Caco-2 (cell line): Measurements from ENCODE around the gene MAN1C1. TPM values are rescaled to one million over a fixed set of nuclear protein-coding genes. Genes with fewer than 3 reads are reported as not detected.
A peak's percentile ranks its signal among the peaks of the same experiment; 100 is the strongest.

ENCODE experiments used
- BruUV-seq: library from RNA; stranded (reverse); fragments of 400-500 nt; replicated peaks from 2 replicates; lab custom pipeline; 2021; lab: Mats Ljungman, UMichigan
- CTCF ChIA-PET: fragments of 300-600 bp; sonication (Branson Sonifier 250); formaldehyde crosslinking; loops from one replicate; lab custom pipeline; 2022; ENCODE audit warnings: antibody characterized with exemption; lab: Charles Lee
- POLR2A ChIA-PET: fragments of 300-600 bp; sonication (Branson Sonifier 250); formaldehyde crosslinking; loops from one replicate; lab custom pipeline; 2022; ENCODE audit warnings: antibody characterized with exemption; lab: Charles Lee
- DNase-seq, 2 experiments: peaks; one replicate each; pipeline versions ENCODE4 v3.0.0 to v3.0.0-alpha.2; 2020 to 2022
- H3K27me3 ChIP-seq: replicated peaks from 2 replicates; pipeline ENCODE4 v1.6.0; 2011; ENCODE audit warnings: low read length; ENCODE audit not compliant: control insufficient read depth, insufficient read depth
- H3K36me3 ChIP-seq: 2 replicates; pipeline ENCODE4 v1.5.1; 2011; ENCODE audit warnings: low read length; ENCODE audit not compliant: control insufficient read depth, insufficient read depth
- H3K4me1 ChIP-seq: fragments of 250-450 bp; sonication (Bioruptor Pico); 2 replicates; pipeline ENCODE4 v1.5.1; 2020; ENCODE audit warnings: mild to moderate bottlenecking
- H3K4me3 ChIP-seq: 2 replicates; pipeline ENCODE4 v1.5.1; 2011; ENCODE audit warnings: low read depth, mild to moderate bottlenecking, control low read depth, low read length
- H3K9me3 ChIP-seq: fragments of 250-450 bp; sonication (Bioruptor Pico); 2 replicates; pipeline ENCODE4 v1.5.1; 2020; ENCODE audit warnings: mild to moderate bottlenecking, moderate library complexity
- H3K27ac Mint-ChIP-seq: one replicate; pipeline ENCODE4 v1.8.0; 2022; ENCODE audit warnings: mixed read lengths; ENCODE audit not compliant: unreplicated experiment
- H3K27me3 Mint-ChIP-seq: one replicate; pipeline ENCODE4 v1.8.0; 2022; ENCODE audit warnings: mixed read lengths; ENCODE audit not compliant: insufficient read depth, unreplicated experiment
- H3K36me3 Mint-ChIP-seq: one replicate; pipeline ENCODE4 v1.8.0; 2022; ENCODE audit warnings: mild to moderate bottlenecking, mixed read lengths; ENCODE audit not compliant: insufficient read depth, unreplicated experiment
- H3K4me1 Mint-ChIP-seq: one replicate; pipeline ENCODE4 v1.8.0; 2022; ENCODE audit warnings: low read depth, mixed read lengths; ENCODE audit not compliant: unreplicated experiment
- H3K4me3 Mint-ChIP-seq: one replicate; pipeline ENCODE4 v1.8.0; 2022; ENCODE audit warnings: mild to moderate bottlenecking, moderate library complexity, mixed read lengths; ENCODE audit not compliant: unreplicated experiment
- H3K9me3 Mint-ChIP-seq: one replicate; pipeline ENCODE4 v1.8.0; 2022; ENCODE audit warnings: mixed read lengths; ENCODE audit not compliant: unreplicated experiment
- CTCF ChIP-seq, 2 experiments: fragments of 200-600 bp in 1 of 2; IDR thresholded peaks; 1 replicate in 1 of 2; 2 replicates in 1 of 2; pipeline versions ENCODE4 v1.5.1 to v1.8.0; 2011 to 2022; ENCODE audit warnings: antibody characterized with exemption in 1 of 2, control low read depth in 1 of 2, inconsistent platforms in 1 of 2, low read depth in 1 of 2, low read length in 1 of 2, mild to moderate bottlenecking in 1 of 2, moderate library complexity in 1 of 2; ENCODE audit not compliant: insufficient read depth in 1 of 2, severe bottlenecking in 1 of 2, unreplicated experiment in 1 of 2
- intact Hi-C: fragments of 100-400 bp; cut with micrococcal nuclease; formaldehyde crosslinking; loops from one replicate; pipeline ENCODE4 v1.10.0; 2022; ENCODE audit not compliant: unreplicated experiment
- total RNA-seq: library from RNA; stranded (reverse); gene quantifications from 2 replicates; pipeline ENCODE4 v1.2.3, GENCODE V29; 2022

MAN1C1 gene
- total RNA-seq, 1 experiment from 2014 or later = 2.7 TPM

GRCh38 chr1:25795211-25795610 is 178.6 kb downstream of the MAN1C1 start:
- peaks cover 12% of the 10 kb centered on the region for H3K36me3 Mint-ChIP-seq
- H3K4me3 Mint-ChIP-seq = peak overlapping the region; percentile 3
- peak overlapping the region; percentile 27 for H3K27ac Mint-ChIP-seq
- no peaks in the 10 kb centered on the region for H3K9me3 Mint-ChIP-seq
- Histone ChIP-seq H3K9me3 (no peaks in the 10 kb centered on the region), H3K4me3 (no peak overlapping the region), H3K36me3 (no peaks in the 10 kb centered on the region), H3K27me3 (no peaks in the 10 kb centered on the region), H3K4me1 (peaks cover 34% of the 10 kb centered on the region)
- CTCF ChIA-PET = interaction anchor here (1.1 to 1.5 kb wide), 2 partner anchors 36 to 96 kb away, joined by 3 to 6 read pairs; no protein-coding TSS in a partner anchor
- no peaks in the 10 kb centered on the region for H3K27me3 Mint-ChIP-seq
- DNase-seq = peak; percentile 73 to 79
- BruUV-seq = no TSS peak
- TF ChIP-seq CTCF (IDR thresholded peaks at IDR 0.05; ENCODE audit: insufficient read depth in 1 of 2, low read depth in 1 of 2, low read length in 1 of 2, severe bottlenecking in 1 of 2, unreplicated experiment in 1 of 2) = no peak
- POLR2A ChIA-PET = interaction anchor here (1.1 kb wide), 1 partner anchor 21 kb away, joined by 3 read pairs; no protein-coding TSS in a partner anchor
- intact Hi-C loops = loop anchor here (1.0 to 5.0 kb wide), 3 partner anchors 22 to 53 kb away; no protein-coding TSS in a partner anchor
- peaks cover 27% of the 10 kb centered on the region for H3K4me1 Mint-ChIP-seq

- intact Hi-C loops = loop anchor here (1.0 to 5.0 kb wide), 6 partner anchors 23 to 188 kb away; no protein-coding TSS in a partner anchor
- ChIA-PET POLR2A (interaction anchor here (1.1 kb wide), 1 partner anchor 22 kb away, joined by 3 read pairs; no protein-coding TSS in a partner anchor), CTCF (interaction anchor here (0.7 to 1.5 kb wide), 3 partner anchors 37 to 346 kb away, joined by 3 to 6 read pairs (median 3); no protein-coding TSS in a partner anchor)
- H3K27ac Mint-ChIP-seq = peak overlapping the region; percentile 0
- peaks cover 34% of the 10 kb centered on the region for H3K4me1 ChIP-seq
- no peak overlapping the region for H3K4me3 ChIP-seq
- DNase-seq = no peak
- no peak for TF ChIP-seq CTCF (IDR thresholded peaks at IDR 0.05; ENCODE audit: insufficient read depth in 1 of 2, low read depth in 1 of 2, low read length in 1 of 2, severe bottlenecking in 1 of 2, unreplicated experiment in 1 of 2)
- H3K9me3 ChIP-seq = no peaks in the 10 kb centered on the region
- no peaks in the 10 kb centered on the region for H3K27me3 ChIP-seq
- H3K4me1 Mint-ChIP-seq = peaks cover 27% of the 10 kb centered on the region
- H3K27me3 Mint-ChIP-seq = no peaks in the 10 kb centered on the region
- H3K36me3 Mint-ChIP-seq = peaks cover 21% of the 10 kb centered on the region
- H3K36me3 ChIP-seq = no peaks in the 10 kb centered on the region
- no peaks in the 10 kb centered on the region for H3K9me3 Mint-ChIP-seq
- BruUV-seq = no TSS peak
- H3K4me3 Mint-ChIP-seq = peak overlapping the region; percentile 23
These were observed 179.6 kb downstream of the MAN1C1 start for GRCh38 chr1:25795946-25796810.

GRCh38 chr1:25796811-25797458 is 180.3 kb downstream of the MAN1C1 start:
- CTCF ChIA-PET = no interaction called here
- H3K4me3 Mint-ChIP-seq = no peak overlapping the region

More at GRCh38 chr1:25796811-25797458, 180.3 kb downstream of the MAN1C1 start:
- POLR2A ChIA-PET = no interaction called here
- Histone ChIP-seq H3K4me3 (no peak overlapping the region), H3K4me1 (peaks cover 34% of the 10 kb centered on the region), H3K36me3 (no peaks in the 10 kb centered on the region), H3K9me3 (no peaks in the 10 kb centered on the region), H3K27me3 (no peaks in the 10 kb centered on the region)
- BruUV-seq = no TSS peak
- intact Hi-C loops = loop anchor here (1.0 to 5.0 kb wide), 5 partner anchors 40 to 189 kb away; no protein-coding TSS in a partner anchor
- H3K27ac Mint-ChIP-seq = peak overlapping the region; percentile 0
- H3K4me1 Mint-ChIP-seq = peaks cover 27% of the 10 kb centered on the region
- H3K9me3 Mint-ChIP-seq = no peaks in the 10 kb centered on the region
- peak; percentile 64 to 78 for TF ChIP-seq CTCF (IDR thresholded peaks at IDR 0.05; ENCODE audit: insufficient read depth in 1 of 2, low read depth in 1 of 2, low read length in 1 of 2, severe bottlenecking in 1 of 2, unreplicated experiment in 1 of 2)
- H3K27me3 Mint-ChIP-seq = no peaks in the 10 kb centered on the region
- peaks cover 21% of the 10 kb centered on the region for H3K36me3 Mint-ChIP-seq
- DNase-seq = peak; percentile 79 to 83
